Measurements from ENCODE around the gene ZNF277. TPM values are rescaled to one million over a fixed set of nuclear protein-coding genes. Genes with fewer than 3 reads are reported as not detected.

ZNF277 gene
- total RNA-seq, 1 experiment from 2014 or later = 13.1 TPM

GRCh38 chr7:112212571-112212970, 6.1 kb downstream of the ZNF277 start:
- H3K23me2 ChIP-seq (ENCODE audit: insufficient read length, low read depth, low read length, poor library complexity, severe bottlenecking) = no peaks in the 10 kb centered on the region
- H3K9me3 Mint-ChIP-seq = no peaks in the 10 kb centered on the region
- no peak overlapping the region for H3T11ph ChIP-seq (ENCODE audit: low read length)
- no peak overlapping the region for H2AFZ ChIP-seq (ENCODE audit: low read length)
- H3K4me1 ChIP-seq (ENCODE audit: insufficient read depth, low read length) = peaks cover 7% of the 10 kb centered on the region; the same call in 1 of the 2 replicates
- peaks cover 13% of the 10 kb centered on the region; the same call in 1 of the 2 replicates for H3K79me2 ChIP-seq (ENCODE audit: insufficient read depth, low read length)
- no CpG with 5 or more reads among the region's 2 CpGs for WGBS (ENCODE audit: extremely low coverage, insufficient read length, low lambda C conversion rate)
- H2BK5ac ChIP-seq (ENCODE audit: insufficient read length, low read length) = no peak overlapping the region
- H4K5ac ChIP-seq (ENCODE audit: insufficient read length, low read depth, low read length) = no peak overlapping the region
- H3K27ac Mint-ChIP-seq = peak overlapping the region in 1 of 3 experiments; percentile 5; a peak in 1 of 7 replicates
- H3K4me1 Mint-ChIP-seq = peaks cover 31% of the 10 kb centered on the region in 2 experiments
- H3K27me3 Mint-ChIP-seq (ENCODE audit: low read depth) = no peaks in the 10 kb centered on the region
- no peak overlapping the region for H3K4me2 ChIP-seq (ENCODE audit: insufficient read depth, insufficient read length, low read length)
- H4K20me1 ChIP-seq (ENCODE audit: control insufficient read depth, insufficient read depth, insufficient read length) = no peaks in the 10 kb centered on the region
- H2BK120ac ChIP-seq (ENCODE audit: low read depth, low read length, poor library complexity, severe bottlenecking) = no peak overlapping the region
- H4K8ac ChIP-seq (replicated peaks; ENCODE audit: insufficient read length, low read depth, low read length) = no peak overlapping the region
- no peak overlapping the region for H2BK20ac ChIP-seq (ENCODE audit: low read depth, low read length, poor library complexity, severe bottlenecking)
- no peak overlapping the region for H2BK12ac ChIP-seq (ENCODE audit: insufficient read length, low read depth, low read length)
- H3K9ac ChIP-seq (ENCODE audit: extremely low read depth, insufficient read length, low read length) = no peak overlapping the region
- H3K36me3 Mint-ChIP-seq (ENCODE audit: insufficient read depth in 1 of 3, low read depth in 3 of 3) = no peaks in the 10 kb centered on the region; a peak in 2 of 7 replicates
- H3K4ac ChIP-seq (ENCODE audit: low read depth, low read length) = no peak overlapping the region
- H3K23ac ChIP-seq (ENCODE audit: insufficient read length, low read depth, low read length) = no peak overlapping the region
- no peak for DNase-seq
- no peak overlapping the region for H2AK5ac ChIP-seq (ENCODE audit: insufficient read length, low read length)
- H3K9me3 ChIP-seq (ENCODE audit: control insufficient read depth, low read depth, low read length) = no peaks in the 10 kb centered on the region
- TF ChIP-seq, protein P1, sequence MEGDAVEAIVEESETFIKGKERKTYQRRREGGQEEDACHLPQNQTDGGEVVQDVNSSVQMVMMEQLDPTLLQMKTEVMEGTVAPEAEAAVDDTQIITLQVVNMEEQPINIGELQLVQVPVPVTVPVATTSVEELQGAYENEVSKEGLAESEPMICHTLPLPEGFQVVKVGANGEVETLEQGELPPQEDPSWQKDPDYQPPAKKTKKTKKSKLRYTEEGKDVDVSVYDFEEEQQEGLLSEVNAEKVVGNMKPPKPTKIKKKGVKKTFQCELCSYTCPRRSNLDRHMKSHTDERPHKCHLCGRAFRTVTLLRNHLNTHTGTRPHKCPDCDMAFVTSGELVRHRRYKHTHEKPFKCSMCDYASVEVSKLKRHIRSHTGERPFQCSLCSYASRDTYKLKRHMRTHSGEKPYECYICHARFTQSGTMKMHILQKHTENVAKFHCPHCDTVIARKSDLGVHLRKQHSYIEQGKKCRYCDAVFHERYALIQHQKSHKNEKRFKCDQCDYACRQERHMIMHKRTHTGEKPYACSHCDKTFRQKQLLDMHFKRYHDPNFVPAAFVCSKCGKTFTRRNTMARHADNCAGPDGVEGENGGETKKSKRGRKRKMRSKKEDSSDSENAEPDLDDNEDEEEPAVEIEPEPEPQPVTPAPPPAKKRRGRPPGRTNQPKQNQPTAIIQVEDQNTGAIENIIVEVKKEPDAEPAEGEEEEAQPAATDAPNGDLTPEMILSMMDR (conservative IDR thresholded peaks at IDR 0.05) = no peak
- no peak overlapping the region for H4K91ac ChIP-seq (ENCODE audit: insufficient read length, low read depth, low read length)
- no peak overlapping the region for H3K56ac ChIP-seq (ENCODE audit: insufficient read length, low read depth, low read length)
- no peak overlapping the region for H3K4me3 Mint-ChIP-seq
- H3K79me1 ChIP-seq (ENCODE audit: insufficient read depth, low read depth, low read length, poor library complexity, severe bottlenecking) = peaks cover 8% of the 10 kb centered on the region
- no peak overlapping the region for H3K14ac ChIP-seq (ENCODE audit: insufficient read depth, low read length)
- no peaks in the 10 kb centered on the region for H3K27me3 ChIP-seq (ENCODE audit: insufficient read depth, low read length)
- H3K18ac ChIP-seq (ENCODE audit: insufficient read length, low read depth, low read length) = no peak overlapping the region
- no peak overlapping the region for H3K27ac ChIP-seq (ENCODE audit: insufficient read length, low read depth, low read length)
- H2BK15ac ChIP-seq (ENCODE audit: low read depth, low read length) = no peak overlapping the region

Data from H9 (cell line).